Keratinocyte (primary cell): ENCODE data around the gene KIAA0586.

Source experiments
- EZH2 ChIP-seq: IDR thresholded peaks from one replicate; pipeline ENCODE4 v1.6.1; 2012; ENCODE audit warnings: inconsistent platforms, mild to moderate bottlenecking, low read length, moderate library complexity
- TF ChIP-seq, protein P1 (sequence below), 3 experiments: IDR thresholded peaks in 1 of 3; conservative IDR thresholded peaks in 1 of 3; optimal IDR thresholded peaks in 1 of 3; 2 replicates in 2 of 3; 3 replicates in 1 of 3; pipeline versions ENCODE3 to v1.5.1; 2011; ENCODE audit warnings: low read length in 3 of 3, mild to moderate bottlenecking in 3 of 3, moderate library complexity in 2 of 3, control low read depth in 1 of 3, inconsistent platforms in 1 of 3; ENCODE audit not compliant: insufficient read depth in 2 of 3; ENCODE audit errors: extremely low read depth in 1 of 3

DNA sequence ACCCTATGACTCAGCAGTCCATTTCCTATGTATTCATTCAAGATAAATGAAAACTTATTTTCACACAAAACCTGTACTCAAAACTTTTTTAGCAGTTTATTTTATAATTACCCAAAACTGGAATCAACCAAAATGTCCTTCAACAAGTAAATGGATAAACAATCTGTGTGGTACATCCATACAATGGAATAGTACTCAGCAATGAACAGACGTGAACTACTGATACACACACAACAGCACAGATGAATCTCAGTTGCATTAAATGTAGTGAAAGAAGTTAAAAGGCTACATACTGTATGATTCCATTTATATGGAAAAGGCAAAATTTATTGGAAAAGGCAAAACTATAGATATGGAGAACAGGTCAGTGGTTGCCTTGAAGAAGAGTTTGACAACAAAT is 90.1 kb downstream of the KIAA0586 start:
- TF ChIP-seq, protein P1, sequence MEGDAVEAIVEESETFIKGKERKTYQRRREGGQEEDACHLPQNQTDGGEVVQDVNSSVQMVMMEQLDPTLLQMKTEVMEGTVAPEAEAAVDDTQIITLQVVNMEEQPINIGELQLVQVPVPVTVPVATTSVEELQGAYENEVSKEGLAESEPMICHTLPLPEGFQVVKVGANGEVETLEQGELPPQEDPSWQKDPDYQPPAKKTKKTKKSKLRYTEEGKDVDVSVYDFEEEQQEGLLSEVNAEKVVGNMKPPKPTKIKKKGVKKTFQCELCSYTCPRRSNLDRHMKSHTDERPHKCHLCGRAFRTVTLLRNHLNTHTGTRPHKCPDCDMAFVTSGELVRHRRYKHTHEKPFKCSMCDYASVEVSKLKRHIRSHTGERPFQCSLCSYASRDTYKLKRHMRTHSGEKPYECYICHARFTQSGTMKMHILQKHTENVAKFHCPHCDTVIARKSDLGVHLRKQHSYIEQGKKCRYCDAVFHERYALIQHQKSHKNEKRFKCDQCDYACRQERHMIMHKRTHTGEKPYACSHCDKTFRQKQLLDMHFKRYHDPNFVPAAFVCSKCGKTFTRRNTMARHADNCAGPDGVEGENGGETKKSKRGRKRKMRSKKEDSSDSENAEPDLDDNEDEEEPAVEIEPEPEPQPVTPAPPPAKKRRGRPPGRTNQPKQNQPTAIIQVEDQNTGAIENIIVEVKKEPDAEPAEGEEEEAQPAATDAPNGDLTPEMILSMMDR (optimal IDR thresholded peaks at IDR 0.05 in 1 of 3, IDR thresholded peaks at IDR 0.05 in 1 of 3, conservative IDR thresholded peaks at IDR 0.05 in 1 of 3; ENCODE audit: extremely low read depth in 1 of 3, insufficient read depth in 2 of 3, low read length in 3 of 3), result no peak
- TF ChIP-seq EZH2, result no peak
